GM23338 (cell line): ENCODE results near the gene FILIP1.

Source experiments
- EZH2 ChIP-seq: fragments of 200-600 bp; sonication (generic); IDR thresholded peaks from one replicate; pipeline ENCODE4 v1.8.0; 2017; ENCODE audit warnings: antibody characterized with exemption, mild to moderate bottlenecking, low read depth; ENCODE audit not compliant: unreplicated experiment
- EZH2phosphoT487 ChIP-seq: fragments of 200-600 bp; sonication (generic); IDR thresholded peaks from one replicate; pipeline ENCODE4 v1.8.1; 2018; ENCODE audit warnings: antibody characterized with exemption; ENCODE audit not compliant: unreplicated experiment
- TF ChIP-seq, protein P1 (sequence below), 2 experiments: fragments of 200-600 bp in 1 of 2; sonication (generic) in 1 of 2; conservative IDR thresholded peaks; 2 replicates each; pipeline versions ENCODE4 v1.5.1 to v1.6.1; 2016 to 2017; ENCODE audit warnings: antibody characterized with exemption in 2 of 2, low read depth in 2 of 2, mild to moderate bottlenecking in 2 of 2, moderate library complexity in 1 of 2

GRCh38 chr6:75467966-75468365, 25.6 kb downstream of the FILIP1 start:
- TF ChIP-seq, protein P1, sequence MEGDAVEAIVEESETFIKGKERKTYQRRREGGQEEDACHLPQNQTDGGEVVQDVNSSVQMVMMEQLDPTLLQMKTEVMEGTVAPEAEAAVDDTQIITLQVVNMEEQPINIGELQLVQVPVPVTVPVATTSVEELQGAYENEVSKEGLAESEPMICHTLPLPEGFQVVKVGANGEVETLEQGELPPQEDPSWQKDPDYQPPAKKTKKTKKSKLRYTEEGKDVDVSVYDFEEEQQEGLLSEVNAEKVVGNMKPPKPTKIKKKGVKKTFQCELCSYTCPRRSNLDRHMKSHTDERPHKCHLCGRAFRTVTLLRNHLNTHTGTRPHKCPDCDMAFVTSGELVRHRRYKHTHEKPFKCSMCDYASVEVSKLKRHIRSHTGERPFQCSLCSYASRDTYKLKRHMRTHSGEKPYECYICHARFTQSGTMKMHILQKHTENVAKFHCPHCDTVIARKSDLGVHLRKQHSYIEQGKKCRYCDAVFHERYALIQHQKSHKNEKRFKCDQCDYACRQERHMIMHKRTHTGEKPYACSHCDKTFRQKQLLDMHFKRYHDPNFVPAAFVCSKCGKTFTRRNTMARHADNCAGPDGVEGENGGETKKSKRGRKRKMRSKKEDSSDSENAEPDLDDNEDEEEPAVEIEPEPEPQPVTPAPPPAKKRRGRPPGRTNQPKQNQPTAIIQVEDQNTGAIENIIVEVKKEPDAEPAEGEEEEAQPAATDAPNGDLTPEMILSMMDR (conservative IDR thresholded peaks at IDR 0.05; ENCODE audit: low read depth in 2 of 2): no peak
- no peak for TF ChIP-seq EZH2
- no peak for TF ChIP-seq EZH2phosphoT487
